GM23338 (cell line): Measurements from ENCODE around the gene KHK. TPM values are rescaled to one million over a fixed set of nuclear protein-coding genes. Genes with fewer than 3 reads are reported as not detected.

Source experiments
- ATAC-seq: fragments of 200-7000 bp; cut with Tn5 transposase; 3 replicates; pipeline ENCODE4 v1.9.1; 2020
- DNase-seq: peaks from one replicate; pipeline ENCODE4 v3.0.0-alpha.2; 2015; ENCODE audit warnings: low spot score
- H2AFZ ChIP-seq: fragments of 200-600 bp; sonication (generic); 2 replicates; pipeline ENCODE4 v1.8.0; 2016; ENCODE audit warnings: antibody characterized with exemption, mild to moderate bottlenecking, moderate library complexity
- H3F3A ChIP-seq: fragments of 200-600 bp; sonication (generic); replicated peaks from 2 replicates; pipeline ENCODE4 v1.8.0; 2017; ENCODE audit warnings: antibody characterized with exemption, mixed run types, low read depth
- H3K27ac ChIP-seq: fragments of 200-600 bp; sonication (generic); 2 replicates; pipeline ENCODE4 v1.6.1; 2016; ENCODE audit warnings: low read depth
- H3K27me3 ChIP-seq: fragments of 200-600 bp; sonication (generic); 2 replicates; pipeline ENCODE4 v1.8.0; 2016; ENCODE audit warnings: mild to moderate bottlenecking, mixed run types, moderate library complexity; ENCODE audit not compliant: insufficient read depth
- H3K36me3 ChIP-seq: fragments of 200-600 bp; sonication (generic); 2 replicates; pipeline ENCODE4 v1.8.0; 2016; ENCODE audit warnings: mild to moderate bottlenecking; ENCODE audit not compliant: insufficient read depth
- H3K4me1 ChIP-seq: fragments of 200-600 bp; sonication (generic); 2 replicates; pipeline ENCODE4 v1.8.0; 2016; ENCODE audit warnings: mild to moderate bottlenecking, moderate library complexity; ENCODE audit not compliant: insufficient read depth
- H3K4me2 ChIP-seq: fragments of 200-600 bp; sonication (generic); 2 replicates; pipeline ENCODE4 v1.7.1; 2017; ENCODE audit warnings: mixed run types
- H3K4me3 ChIP-seq: fragments of 200-600 bp; sonication (generic); 2 replicates; pipeline ENCODE4 v1.6.1; 2016; ENCODE audit warnings: mixed run types
- H3K79me2 ChIP-seq: fragments of 200-600 bp; sonication (generic); replicated peaks from 2 replicates; pipeline ENCODE4 v1.8.0; 2017; ENCODE audit warnings: mild to moderate bottlenecking; ENCODE audit not compliant: insufficient read depth
- H3K9me2 ChIP-seq: fragments of 200-600 bp; sonication (generic); 2 replicates; pipeline ENCODE4 v1.8.0; 2017; ENCODE audit not compliant: insufficient read depth
- H4K20me1 ChIP-seq: fragments of 200-600 bp; sonication (generic); replicated peaks from 2 replicates; pipeline ENCODE4 v1.8.0; 2017; ENCODE audit warnings: mild to moderate bottlenecking; ENCODE audit not compliant: insufficient read depth
- H3K27ac Mint-ChIP-seq: 2 replicates; pipeline ENCODE4 v1.8.0; 2020; ENCODE audit warnings: inconsistent platforms, mild to moderate bottlenecking, moderate library complexity, mixed read lengths
- H3K27me3 Mint-ChIP-seq: 3 replicates; pipeline ENCODE4 v1.8.0; 2022; ENCODE audit warnings: low read depth, mild to moderate bottlenecking, moderate library complexity, mixed read lengths, inconsistent platforms; ENCODE audit not compliant: insufficient read depth, poor library complexity
- H3K36me3 Mint-ChIP-seq: 3 replicates; pipeline ENCODE4 v1.8.0; 2021; ENCODE audit warnings: low read depth, mild to moderate bottlenecking, inconsistent platforms, moderate library complexity, mixed read lengths
- H3K4me1 Mint-ChIP-seq: 3 replicates; pipeline ENCODE4 v1.8.0; 2020; ENCODE audit warnings: mild to moderate bottlenecking, inconsistent platforms, mixed read lengths
- H3K4me3 Mint-ChIP-seq: 3 replicates; pipeline ENCODE4 v1.8.0; 2021; ENCODE audit warnings: moderate library complexity, mild to moderate bottlenecking, inconsistent platforms, mixed read lengths
- H3K9me3 Mint-ChIP-seq: 3 replicates; pipeline ENCODE4 v1.8.0; 2020; ENCODE audit warnings: moderate library complexity, mild to moderate bottlenecking, inconsistent platforms, mixed read lengths
- CREB1 ChIP-seq: fragments of 250-450 bp; sonication (Bioruptor Pico); IDR thresholded peaks from 2 replicates; pipeline ENCODE4 v1.5.0; 2020; ENCODE audit warnings: low read depth, mild to moderate bottlenecking, moderate library complexity
- EZH2 ChIP-seq: fragments of 200-600 bp; sonication (generic); IDR thresholded peaks from one replicate; pipeline ENCODE4 v1.8.0; 2017; ENCODE audit warnings: antibody characterized with exemption, mild to moderate bottlenecking, low read depth; ENCODE audit not compliant: unreplicated experiment
- EZH2phosphoT487 ChIP-seq: fragments of 200-600 bp; sonication (generic); IDR thresholded peaks from one replicate; pipeline ENCODE4 v1.8.1; 2018; ENCODE audit warnings: antibody characterized with exemption; ENCODE audit not compliant: unreplicated experiment
- JUNB ChIP-seq: IDR thresholded peaks from one replicate; pipeline ENCODE4 v1.6.1; 2016; ENCODE audit warnings: antibody characterized with exemption; ENCODE audit not compliant: unreplicated experiment
- NANOG ChIP-seq: IDR thresholded peaks from 2 replicates; pipeline ENCODE4 v1.6.1; 2016; ENCODE audit warnings: antibody characterized with exemption, borderline replicate concordance
- POLR2AphosphoS5 ChIP-seq: IDR thresholded peaks from 2 replicates; pipeline ENCODE4 v1.6.1; 2016; ENCODE audit warnings: antibody characterized with exemption, low read depth
- STAT1 ChIP-seq: IDR thresholded peaks from one replicate; pipeline ENCODE4 v1.6.1; 2016; ENCODE audit warnings: antibody characterized with exemption; ENCODE audit not compliant: unreplicated experiment
- ZNF114 ChIP-seq: fragments of 250-450 bp; sonication (Bioruptor Pico); IDR thresholded peaks from 2 replicates; pipeline ENCODE4 v1.5.0; 2020; ENCODE audit warnings: mild to moderate bottlenecking, moderate library complexity
- ZNF331 ChIP-seq: fragments of 250-450 bp; sonication (Bioruptor Pico); IDR thresholded peaks from 2 replicates; pipeline ENCODE4 v1.5.0; 2020; ENCODE audit warnings: low read depth, mild to moderate bottlenecking, moderate library complexity
- polyA plus RNA-seq: library from polyadenylated mRNA; unstranded; fragments of >200 nt; fragmentation: Nextera tagmentation; extraction: Ambion mirVana; gene quantifications from 2 replicates; pipeline ENCODE4 v1.2.1, GENCODE V29; 2016
- total RNA-seq: library from RNA; depleted of rRNA; stranded (reverse); fragments of >200 nt; shearing (Covaris generic); gene quantifications from 2 replicates; pipeline ENCODE4 v1.2.3, GENCODE V29; 2014
- TF ChIP-seq, protein P1 (sequence below): IDR thresholded peaks from one replicate; pipeline ENCODE4 v1.6.1; 2018; ENCODE audit warnings: antibody characterized with exemption; ENCODE audit not compliant: unreplicated experiment
- TF ChIP-seq, protein P2 (sequence below): IDR thresholded peaks from 2 replicates; pipeline ENCODE4 v1.6.1; 2016; ENCODE audit warnings: antibody characterized with exemption
- TF ChIP-seq, protein P3 (sequence below), 2 experiments: fragments of 200-600 bp in 1 of 2; sonication (generic) in 1 of 2; conservative IDR thresholded peaks; 2 replicates each; pipeline versions ENCODE4 v1.5.1 to v1.6.1; 2016 to 2017; ENCODE audit warnings: antibody characterized with exemption in 2 of 2, low read depth in 2 of 2, mild to moderate bottlenecking in 2 of 2, moderate library complexity in 1 of 2
- TF ChIP-seq, protein P4 (sequence below): fragments of 250-450 bp; sonication (Bioruptor Pico); IDR thresholded peaks from 2 replicates; pipeline ENCODE4 v1.5.0; 2020; ENCODE audit warnings: mild to moderate bottlenecking, moderate library complexity

KHK gene
- total and polyA plus RNA-seq, 2 experiments from 2014 or later, result 9.7 TPM

DNA sequence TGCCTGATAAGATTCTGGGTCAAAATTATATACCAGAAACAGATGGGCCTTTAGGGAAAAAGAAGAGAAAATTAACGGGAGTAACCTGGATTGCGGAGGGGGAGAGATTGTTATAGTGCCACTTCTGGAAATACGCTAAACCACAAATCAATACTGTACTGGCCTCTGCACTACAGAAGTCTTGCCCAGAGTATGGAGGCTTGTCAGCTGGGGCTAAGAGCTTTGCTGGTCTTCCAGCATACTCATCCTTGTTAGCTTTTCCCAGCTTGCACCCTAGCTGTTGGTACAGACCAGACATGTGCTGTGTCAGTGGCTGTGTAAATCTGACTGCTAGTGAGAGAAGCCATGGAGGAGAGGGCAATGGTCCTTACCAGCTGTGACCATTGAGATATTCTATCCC is 26.2 kb upstream of the KHK start:
- Histone ChIP-seq H3K4me3 (no peak overlapping the region), H3K9me2 (no peaks in the 10 kb centered on the region), H3K79me2 (no peaks in the 10 kb centered on the region), H3K27me3 (no peaks in the 10 kb centered on the region), H4K20me1 (no peaks in the 10 kb centered on the region; the same call in none of the 2 replicates), H3K4me2 (no peak overlapping the region), H3K36me3 (peaks cover 9% of the 10 kb centered on the region), H2AFZ (no peak overlapping the region), H3K27ac (no peak overlapping the region), H3F3A (peaks cover 14% of the 10 kb centered on the region; the same call in 1 of the 2 replicates), H3K4me1 (no peaks in the 10 kb centered on the region)
- H3K4me1 Mint-ChIP-seq, result no peaks in the 10 kb centered on the region
- H3K27me3 Mint-ChIP-seq, result no peaks in the 10 kb centered on the region
- ATAC-seq, result no peak
- no peak overlapping the region for H3K4me3 Mint-ChIP-seq
- no peak for DNase-seq
- peaks cover 29% of the 10 kb centered on the region for H3K36me3 Mint-ChIP-seq
- no peak overlapping the region for H3K27ac Mint-ChIP-seq
- TF ChIP-seq POLR2AphosphoS5, result no peak
- TF ChIP-seq, protein P1, sequence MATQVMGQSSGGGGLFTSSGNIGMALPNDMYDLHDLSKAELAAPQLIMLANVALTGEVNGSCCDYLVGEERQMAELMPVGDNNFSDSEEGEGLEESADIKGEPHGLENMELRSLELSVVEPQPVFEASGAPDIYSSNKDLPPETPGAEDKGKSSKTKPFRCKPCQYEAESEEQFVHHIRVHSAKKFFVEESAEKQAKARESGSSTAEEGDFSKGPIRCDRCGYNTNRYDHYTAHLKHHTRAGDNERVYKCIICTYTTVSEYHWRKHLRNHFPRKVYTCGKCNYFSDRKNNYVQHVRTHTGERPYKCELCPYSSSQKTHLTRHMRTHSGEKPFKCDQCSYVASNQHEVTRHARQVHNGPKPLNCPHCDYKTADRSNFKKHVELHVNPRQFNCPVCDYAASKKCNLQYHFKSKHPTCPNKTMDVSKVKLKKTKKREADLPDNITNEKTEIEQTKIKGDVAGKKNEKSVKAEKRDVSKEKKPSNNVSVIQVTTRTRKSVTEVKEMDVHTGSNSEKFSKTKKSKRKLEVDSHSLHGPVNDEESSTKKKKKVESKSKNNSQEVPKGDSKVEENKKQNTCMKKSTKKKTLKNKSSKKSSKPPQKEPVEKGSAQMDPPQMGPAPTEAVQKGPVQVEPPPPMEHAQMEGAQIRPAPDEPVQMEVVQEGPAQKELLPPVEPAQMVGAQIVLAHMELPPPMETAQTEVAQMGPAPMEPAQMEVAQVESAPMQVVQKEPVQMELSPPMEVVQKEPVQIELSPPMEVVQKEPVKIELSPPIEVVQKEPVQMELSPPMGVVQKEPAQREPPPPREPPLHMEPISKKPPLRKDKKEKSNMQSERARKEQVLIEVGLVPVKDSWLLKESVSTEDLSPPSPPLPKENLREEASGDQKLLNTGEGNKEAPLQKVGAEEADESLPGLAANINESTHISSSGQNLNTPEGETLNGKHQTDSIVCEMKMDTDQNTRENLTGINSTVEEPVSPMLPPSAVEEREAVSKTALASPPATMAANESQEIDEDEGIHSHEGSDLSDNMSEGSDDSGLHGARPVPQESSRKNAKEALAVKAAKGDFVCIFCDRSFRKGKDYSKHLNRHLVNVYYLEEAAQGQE, result no peak
- TF ChIP-seq, protein P2, sequence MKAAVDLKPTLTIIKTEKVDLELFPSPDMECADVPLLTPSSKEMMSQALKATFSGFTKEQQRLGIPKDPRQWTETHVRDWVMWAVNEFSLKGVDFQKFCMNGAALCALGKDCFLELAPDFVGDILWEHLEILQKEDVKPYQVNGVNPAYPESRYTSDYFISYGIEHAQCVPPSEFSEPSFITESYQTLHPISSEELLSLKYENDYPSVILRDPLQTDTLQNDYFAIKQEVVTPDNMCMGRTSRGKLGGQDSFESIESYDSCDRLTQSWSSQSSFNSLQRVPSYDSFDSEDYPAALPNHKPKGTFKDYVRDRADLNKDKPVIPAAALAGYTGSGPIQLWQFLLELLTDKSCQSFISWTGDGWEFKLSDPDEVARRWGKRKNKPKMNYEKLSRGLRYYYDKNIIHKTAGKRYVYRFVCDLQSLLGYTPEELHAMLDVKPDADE, result no peak
- TF ChIP-seq ZNF114 (CRISPR knock-in tag), result no peak
- no peak for TF ChIP-seq JUNB
- no peak for TF ChIP-seq CREB1
- no peak for TF ChIP-seq ZNF331 (CRISPR knock-in tag)
- TF ChIP-seq, protein P3, sequence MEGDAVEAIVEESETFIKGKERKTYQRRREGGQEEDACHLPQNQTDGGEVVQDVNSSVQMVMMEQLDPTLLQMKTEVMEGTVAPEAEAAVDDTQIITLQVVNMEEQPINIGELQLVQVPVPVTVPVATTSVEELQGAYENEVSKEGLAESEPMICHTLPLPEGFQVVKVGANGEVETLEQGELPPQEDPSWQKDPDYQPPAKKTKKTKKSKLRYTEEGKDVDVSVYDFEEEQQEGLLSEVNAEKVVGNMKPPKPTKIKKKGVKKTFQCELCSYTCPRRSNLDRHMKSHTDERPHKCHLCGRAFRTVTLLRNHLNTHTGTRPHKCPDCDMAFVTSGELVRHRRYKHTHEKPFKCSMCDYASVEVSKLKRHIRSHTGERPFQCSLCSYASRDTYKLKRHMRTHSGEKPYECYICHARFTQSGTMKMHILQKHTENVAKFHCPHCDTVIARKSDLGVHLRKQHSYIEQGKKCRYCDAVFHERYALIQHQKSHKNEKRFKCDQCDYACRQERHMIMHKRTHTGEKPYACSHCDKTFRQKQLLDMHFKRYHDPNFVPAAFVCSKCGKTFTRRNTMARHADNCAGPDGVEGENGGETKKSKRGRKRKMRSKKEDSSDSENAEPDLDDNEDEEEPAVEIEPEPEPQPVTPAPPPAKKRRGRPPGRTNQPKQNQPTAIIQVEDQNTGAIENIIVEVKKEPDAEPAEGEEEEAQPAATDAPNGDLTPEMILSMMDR (conservative IDR thresholded peaks at IDR 0.05; ENCODE audit: low read depth in 2 of 2), result no peak
- TF ChIP-seq STAT1, result no peak
- TF ChIP-seq NANOG, result no peak
- TF ChIP-seq, protein P4, sequence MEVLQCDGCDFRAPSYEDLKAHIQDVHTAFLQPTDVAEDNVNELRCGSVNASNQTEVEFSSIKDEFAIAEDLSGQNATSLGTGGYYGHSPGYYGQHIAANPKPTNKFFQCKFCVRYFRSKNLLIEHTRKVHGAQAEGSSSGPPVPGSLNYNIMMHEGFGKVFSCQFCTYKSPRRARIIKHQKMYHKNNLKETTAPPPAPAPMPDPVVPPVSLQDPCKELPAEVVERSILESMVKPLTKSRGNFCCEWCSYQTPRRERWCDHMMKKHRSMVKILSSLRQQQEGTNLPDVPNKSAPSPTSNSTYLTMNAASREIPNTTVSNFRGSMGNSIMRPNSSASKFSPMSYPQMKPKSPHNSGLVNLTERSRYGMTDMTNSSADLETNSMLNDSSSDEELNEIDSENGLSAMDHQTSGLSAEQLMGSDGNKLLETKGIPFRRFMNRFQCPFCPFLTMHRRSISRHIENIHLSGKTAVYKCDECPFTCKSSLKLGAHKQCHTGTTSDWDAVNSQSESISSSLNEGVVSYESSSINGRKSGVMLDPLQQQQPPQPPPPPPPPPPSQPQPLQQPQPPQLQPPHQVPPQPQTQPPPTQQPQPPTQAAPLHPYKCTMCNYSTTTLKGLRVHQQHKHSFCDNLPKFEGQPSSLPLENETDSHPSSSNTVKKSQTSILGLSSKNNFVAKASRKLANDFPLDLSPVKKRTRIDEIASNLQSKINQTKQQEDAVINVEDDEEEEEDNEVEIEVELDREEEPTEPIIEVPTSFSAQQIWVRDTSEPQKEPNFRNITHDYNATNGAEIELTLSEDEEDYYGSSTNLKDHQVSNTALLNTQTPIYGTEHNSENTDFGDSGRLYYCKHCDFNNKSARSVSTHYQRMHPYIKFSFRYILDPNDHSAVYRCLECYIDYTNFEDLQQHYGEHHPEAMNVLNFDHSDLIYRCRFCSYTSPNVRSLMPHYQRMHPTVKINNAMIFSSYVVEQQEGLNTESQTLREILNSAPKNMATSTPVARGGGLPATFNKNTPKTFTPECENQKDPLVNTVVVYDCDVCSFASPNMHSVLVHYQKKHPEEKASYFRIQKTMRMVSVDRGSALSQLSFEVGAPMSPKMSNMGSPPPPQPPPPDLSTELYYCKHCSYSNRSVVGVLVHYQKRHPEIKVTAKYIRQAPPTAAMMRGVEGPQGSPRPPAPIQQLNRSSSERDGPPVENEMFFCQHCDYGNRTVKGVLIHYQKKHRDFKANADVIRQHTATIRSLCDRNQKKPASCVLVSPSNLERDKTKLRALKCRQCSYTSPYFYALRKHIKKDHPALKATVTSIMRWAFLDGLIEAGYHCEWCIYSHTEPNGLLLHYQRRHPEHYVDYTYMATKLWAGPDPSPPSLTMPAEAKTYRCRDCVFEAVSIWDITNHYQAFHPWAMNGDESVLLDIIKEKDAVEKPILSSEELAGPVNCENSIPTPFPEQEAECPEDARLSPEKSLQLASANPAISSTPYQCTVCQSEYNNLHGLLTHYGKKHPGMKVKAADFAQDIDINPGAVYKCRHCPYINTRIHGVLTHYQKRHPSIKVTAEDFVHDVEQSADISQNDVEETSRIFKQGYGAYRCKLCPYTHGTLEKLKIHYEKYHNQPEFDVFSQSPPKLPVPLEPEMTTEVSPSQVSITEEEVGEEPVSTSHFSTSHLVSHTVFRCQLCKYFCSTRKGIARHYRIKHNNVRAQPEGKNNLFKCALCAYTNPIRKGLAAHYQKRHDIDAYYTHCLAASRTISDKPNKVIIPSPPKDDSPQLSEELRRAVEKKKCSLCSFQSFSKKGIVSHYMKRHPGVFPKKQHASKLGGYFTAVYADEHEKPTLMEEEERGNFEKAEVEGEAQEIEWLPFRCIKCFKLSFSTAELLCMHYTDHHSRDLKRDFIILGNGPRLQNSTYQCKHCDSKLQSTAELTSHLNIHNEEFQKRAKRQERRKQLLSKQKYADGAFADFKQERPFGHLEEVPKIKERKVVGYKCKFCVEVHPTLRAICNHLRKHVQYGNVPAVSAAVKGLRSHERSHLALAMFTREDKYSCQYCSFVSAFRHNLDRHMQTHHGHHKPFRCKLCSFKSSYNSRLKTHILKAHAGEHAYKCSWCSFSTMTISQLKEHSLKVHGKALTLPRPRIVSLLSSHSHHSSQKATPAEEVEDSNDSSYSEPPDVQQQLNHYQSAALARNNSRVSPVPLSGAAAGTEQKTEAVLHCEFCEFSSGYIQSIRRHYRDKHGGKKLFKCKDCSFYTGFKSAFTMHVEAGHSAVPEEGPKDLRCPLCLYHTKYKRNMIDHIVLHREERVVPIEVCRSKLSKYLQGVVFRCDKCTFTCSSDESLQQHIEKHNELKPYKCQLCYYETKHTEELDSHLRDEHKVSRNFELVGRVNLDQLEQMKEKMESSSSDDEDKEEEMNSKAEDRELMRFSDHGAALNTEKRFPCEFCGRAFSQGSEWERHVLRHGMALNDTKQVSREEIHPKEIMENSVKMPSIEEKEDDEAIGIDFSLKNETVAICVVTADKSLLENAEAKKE (CRISPR knock-in tag), result no peak
- TF ChIP-seq EZH2, result no peak
- no peak for TF ChIP-seq EZH2phosphoT487
- H3K9me3 Mint-ChIP-seq, result no peaks in the 10 kb centered on the region
